Vagina (tissue), 2 donors: ENCODE results near the gene HOOK2.

Source experiments
- POLR2AphosphoS5 ChIP-seq, 2 donors: sonication (generic); formaldehyde crosslinking; IDR thresholded peaks; one replicate each; pipeline ENCODE4 v1.9.0; 2017; ENCODE audit warnings: antibody characterized with exemption in 2 of 2, mild to moderate bottlenecking in 2 of 2, low read depth in 1 of 2; ENCODE audit not compliant: insufficient read depth in 1 of 2
- TF ChIP-seq, protein P1 (sequence below), 3 experiments: fragments of 450-650 bp in 2 of 3; fragments of 200-600 bp in 1 of 3; sonication (generic) in 1 of 3; IDR thresholded peaks; one replicate each; pipeline ENCODE4 v1.5.1; 2017 to 2019; ENCODE audit warnings: antibody characterized with exemption in 3 of 3, mild to moderate bottlenecking in 2 of 3, moderate library complexity in 2 of 3

DNA sequence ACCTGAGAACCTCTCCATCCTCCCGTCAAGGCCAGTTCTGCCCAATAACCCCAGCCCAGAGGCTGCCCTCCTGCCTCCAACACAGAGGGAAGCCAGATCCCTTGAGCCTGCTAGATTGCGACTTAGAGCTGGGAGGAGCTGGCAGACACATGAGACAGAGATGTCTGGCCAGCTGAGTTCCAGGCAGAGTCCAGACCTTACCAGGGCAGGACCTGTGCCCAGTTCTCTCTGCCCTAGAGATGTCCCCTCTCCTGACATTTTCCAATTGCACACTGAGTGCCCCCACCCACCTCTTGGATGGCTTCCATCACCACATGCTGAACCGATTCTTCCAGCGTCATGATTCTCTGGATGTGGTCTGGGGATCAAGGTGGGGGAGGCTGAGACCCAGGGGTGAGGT, 3.0 kb downstream of the HOOK2 start:
- no peak for TF ChIP-seq POLR2AphosphoS5 (IDR thresholded peaks at IDR 0.05; ENCODE audit: insufficient read depth in 1 of 2, low read depth in 1 of 2)
- TF ChIP-seq, protein P1, sequence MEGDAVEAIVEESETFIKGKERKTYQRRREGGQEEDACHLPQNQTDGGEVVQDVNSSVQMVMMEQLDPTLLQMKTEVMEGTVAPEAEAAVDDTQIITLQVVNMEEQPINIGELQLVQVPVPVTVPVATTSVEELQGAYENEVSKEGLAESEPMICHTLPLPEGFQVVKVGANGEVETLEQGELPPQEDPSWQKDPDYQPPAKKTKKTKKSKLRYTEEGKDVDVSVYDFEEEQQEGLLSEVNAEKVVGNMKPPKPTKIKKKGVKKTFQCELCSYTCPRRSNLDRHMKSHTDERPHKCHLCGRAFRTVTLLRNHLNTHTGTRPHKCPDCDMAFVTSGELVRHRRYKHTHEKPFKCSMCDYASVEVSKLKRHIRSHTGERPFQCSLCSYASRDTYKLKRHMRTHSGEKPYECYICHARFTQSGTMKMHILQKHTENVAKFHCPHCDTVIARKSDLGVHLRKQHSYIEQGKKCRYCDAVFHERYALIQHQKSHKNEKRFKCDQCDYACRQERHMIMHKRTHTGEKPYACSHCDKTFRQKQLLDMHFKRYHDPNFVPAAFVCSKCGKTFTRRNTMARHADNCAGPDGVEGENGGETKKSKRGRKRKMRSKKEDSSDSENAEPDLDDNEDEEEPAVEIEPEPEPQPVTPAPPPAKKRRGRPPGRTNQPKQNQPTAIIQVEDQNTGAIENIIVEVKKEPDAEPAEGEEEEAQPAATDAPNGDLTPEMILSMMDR (IDR thresholded peaks at IDR 0.05): no peak
